HG03139 (cell line): Measurements from ENCODE around the gene CDKN2D.
A peak's percentile ranks its signal among the peaks of the same experiment; 100 is the strongest.

Source experiments
- ATAC-seq: cut with Tn5 transposase; IDR thresholded peaks from one replicate; pipeline ENCODE4 v1.9.1; 2021; ENCODE audit not compliant: unreplicated experiment

The CDKN2D gene

DNA sequence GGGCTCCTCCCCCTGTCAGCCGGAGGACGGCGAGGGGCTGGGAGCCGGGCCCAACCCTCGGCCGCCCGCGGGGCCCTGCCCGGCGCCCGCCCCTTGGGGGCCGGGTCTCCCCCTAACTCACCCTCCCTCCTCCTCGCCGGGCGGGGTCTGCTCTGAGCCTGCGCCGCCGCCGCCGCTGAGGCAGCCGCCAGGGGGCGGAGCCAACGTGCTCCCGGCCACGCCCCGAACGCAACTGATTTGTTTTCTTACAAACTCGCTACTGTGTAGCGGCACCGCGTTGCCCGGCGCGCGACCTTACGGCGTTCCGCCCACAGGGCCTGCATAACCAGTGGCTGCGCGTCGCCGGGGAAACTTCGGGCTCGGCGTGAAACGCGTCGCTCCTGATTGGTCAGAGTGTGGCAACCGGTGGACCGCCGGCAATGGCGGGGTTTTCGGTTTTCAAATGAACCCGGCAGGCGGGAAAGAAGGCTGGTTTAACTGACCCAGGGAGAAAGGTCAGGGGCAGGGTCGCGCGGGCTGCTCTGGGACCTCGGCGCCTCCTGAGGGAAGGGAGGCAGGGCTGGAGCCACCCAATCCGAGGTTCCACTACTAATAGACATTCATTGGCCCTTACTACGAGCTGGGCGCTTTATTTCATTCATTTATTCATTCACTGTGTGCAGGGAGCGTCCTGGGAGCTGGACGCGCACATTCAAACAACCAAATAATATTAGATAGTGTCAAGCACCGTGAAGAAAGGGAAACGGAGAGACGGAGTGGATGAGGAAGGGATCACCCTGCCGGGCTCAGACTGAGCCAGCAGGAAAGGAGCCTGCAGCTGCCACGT, at the start of gene CDKN2D:
Gene CDKN2D (minus strand): TSS at position 154 of the 826 bp plus-strand sequence. CDS start 326 bp downstream, outside the sequence.
- ATAC-seq: peak; percentile 52

DNA sequence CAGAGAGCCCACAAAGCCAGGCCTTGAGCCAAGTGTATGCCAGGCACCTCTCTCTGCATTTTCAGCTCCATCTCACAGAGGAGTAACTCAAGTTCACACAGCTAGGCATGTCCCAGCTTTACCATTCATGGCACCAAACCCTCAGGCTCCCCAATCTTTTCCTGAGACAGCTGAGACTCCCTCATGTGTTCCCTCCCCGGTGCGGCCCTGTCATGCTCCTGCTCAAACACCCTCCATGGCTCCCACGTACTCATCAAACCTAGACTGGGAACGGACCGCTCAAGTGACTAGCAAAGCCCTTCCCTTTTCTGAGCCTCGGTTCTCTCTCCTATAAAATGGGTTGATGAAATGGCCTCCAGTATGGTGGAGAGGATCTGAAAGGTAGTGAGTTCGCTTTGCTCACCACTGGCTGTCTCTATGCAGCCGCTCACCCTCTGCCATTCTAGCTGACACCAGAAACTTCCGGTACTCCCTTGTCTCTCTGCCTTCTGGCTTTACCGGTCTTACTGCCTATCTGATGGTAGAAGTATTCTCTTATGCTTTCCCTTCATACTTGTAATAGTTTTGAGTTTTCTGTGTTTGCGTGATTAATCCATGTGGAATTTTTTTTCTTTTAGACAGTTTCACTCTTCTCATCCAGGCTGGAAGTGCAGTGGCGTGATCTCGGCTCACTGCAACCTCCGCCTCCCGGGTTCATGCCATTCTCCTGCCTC, 48.8 kb upstream of the CDKN2D start:
- no peak for ATAC-seq

DNA sequence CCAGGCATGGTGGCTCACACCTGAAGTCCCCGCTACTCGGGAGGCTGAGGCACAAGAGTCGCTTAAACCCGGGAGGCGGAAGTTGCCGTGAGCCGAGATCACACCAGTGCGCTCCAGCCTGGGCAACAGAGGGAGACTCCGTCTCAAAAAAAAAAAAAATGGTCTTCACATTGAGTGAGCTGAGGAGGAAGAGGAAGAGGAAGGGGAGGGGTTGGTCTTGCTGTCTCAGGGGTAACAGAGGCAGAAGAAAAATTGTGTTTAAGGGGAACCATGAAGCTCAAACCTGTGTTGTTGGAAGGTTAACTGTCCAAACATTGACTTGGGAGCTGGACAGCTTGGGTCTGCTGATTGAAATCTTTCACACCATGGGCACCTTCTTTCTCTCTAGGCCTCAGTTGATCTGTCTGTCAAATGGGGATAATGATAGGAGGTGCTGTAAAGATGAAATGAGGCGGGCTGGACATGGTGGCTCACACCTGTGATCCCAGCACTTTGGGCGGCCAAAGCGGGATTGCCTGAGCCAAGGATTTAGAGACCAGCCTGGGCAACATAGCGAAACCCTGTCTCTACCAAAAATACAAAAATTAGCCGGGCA, 46.7 kb upstream of the CDKN2D start:
- ATAC-seq: no peak

DNA sequence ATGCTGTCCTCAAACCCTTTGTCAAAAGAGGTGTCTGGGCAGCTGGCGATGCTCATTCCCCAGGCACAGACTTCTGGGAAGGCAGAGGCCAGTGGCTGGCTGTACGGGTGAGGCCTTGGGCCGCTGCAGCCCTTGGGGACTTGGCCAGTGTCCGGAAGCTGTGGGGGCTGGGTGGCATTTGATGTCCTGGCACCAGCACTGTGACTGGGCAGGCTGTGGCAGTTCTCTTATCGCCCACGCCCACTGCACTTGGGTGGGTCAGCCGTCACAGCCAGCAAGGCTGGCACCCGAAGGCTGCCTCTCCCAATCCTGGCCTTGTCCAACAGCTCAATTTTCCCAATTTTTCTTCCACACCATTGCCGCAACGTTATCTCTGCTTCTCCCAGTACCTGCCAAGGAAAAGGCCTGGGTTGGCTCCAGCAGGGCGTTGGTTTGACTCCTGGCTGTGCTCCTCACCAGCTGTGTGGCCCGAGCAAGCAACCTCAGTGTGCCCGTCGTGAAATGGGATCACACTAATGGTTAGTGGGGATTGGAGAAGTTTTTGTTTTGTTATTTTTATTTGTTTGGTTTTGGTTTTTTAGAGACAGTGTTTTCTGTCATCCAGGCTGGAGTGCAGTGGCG, 43.8 kb upstream of the CDKN2D start:
- ATAC-seq: no peak

DNA sequence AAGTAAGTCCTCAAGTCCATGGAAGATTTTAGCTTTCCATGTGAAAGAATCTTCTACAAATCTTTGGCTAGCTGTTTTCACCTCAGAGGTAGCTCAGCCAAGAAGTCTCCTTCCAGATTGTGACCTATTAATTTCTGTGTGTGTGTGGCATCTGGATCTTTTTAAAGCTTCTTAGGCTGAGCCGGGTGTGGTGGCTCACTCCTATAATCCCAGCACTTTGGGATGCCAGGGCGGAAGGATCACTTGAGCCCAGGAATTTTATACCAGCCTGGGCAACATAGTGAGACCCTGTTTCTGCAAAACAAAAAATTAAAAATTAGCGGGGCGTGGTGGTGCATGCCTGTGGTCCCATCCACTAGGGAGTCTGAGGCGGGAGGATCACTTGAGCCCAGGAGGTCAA, 43.1 kb upstream of the CDKN2D start:
- ATAC-seq: no peak

DNA sequence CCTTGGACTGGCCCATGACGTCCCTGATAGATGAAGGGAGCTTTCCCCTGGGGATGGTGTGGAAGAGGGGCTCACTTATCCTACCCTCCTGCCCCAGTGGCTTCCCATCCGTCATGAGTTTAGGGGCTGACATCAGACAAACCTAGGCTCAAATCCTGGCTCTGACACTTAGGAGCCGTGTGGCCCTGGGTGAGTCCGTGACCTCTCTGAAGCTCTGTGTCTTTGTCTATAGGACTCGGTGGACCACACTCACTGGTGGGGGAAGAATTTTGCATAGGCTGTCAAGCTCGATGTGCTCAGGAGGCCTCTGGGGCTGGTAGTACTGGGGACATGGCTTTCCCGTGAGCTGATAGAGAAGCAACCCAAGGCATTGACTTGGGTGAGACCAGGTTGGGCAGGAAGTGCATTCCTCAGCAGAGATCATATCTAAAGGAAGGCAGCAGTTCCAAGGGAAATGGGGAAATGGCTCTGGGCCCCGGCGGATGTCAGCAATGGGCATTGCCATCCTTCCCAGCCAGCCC, 35.7 kb upstream of the CDKN2D start:
- no peak for ATAC-seq

DNA sequence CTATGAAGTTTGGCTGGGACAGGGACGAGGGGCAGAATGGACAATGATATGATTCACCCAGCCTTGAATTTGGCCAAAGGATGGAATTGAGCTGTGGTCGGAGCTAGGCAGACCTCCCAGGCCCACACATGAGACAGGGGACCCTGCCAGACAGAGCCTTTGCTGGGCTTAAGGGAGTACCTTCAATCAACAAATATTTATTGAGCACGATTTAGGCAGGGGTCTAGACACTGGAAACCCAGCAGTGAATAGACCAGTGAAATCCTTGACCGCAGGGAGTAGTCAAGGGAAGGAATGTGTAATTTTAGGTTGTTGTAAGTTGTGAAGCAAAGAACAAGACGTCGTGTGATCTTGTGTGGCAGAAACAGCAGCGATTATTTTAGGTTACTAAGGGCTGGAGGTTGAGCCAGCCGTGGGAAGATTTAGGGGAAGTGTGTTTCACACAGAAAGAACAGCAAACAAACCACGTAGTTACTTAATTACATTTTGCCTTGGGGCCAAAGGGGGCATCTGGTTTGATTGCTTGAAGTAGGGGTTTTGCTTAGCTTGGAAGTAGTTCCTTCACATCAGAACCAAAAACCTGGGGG, 35.2 kb upstream of the CDKN2D start:
- ATAC-seq: no peak

DNA sequence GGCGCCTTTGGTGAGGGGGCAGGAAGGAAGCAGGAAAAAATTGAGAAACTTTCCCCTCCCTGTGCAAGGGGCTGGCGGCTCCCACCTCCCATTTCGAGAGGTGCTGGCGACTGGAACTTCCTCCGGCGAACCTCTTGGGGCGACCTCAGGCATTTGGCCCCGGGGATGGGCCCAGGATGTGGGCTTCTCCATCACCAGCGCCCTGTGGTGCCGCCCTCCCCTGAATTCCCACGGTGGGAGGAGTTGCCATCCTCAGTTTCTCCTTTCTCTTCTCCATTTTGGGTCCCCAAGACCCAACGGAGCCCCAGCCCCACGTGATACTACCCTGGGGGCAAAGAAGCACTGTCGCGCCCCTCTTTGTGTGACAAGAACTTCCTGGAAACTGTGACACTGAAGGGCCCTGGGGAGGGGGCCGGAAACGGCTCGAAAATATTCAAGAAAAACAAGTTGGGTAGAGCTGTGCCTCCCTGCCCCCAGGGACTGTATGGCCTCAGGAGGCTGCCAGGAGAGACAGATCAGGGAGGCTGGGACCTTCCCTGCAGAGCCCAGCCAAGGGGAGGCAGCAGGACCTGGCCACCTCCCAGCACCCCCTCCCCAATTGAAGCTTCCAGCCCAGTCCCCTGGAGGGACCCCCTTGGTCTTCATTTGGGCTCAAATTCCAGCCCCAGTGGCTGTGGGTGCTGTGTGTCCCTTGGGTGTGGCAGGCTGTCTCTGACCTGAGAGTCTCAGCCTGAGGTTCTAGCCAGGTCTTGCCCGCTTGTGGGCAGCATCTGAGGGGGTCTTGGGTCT, 34.5 kb upstream of the CDKN2D start:
- peak; percentile 50 for ATAC-seq

DNA sequence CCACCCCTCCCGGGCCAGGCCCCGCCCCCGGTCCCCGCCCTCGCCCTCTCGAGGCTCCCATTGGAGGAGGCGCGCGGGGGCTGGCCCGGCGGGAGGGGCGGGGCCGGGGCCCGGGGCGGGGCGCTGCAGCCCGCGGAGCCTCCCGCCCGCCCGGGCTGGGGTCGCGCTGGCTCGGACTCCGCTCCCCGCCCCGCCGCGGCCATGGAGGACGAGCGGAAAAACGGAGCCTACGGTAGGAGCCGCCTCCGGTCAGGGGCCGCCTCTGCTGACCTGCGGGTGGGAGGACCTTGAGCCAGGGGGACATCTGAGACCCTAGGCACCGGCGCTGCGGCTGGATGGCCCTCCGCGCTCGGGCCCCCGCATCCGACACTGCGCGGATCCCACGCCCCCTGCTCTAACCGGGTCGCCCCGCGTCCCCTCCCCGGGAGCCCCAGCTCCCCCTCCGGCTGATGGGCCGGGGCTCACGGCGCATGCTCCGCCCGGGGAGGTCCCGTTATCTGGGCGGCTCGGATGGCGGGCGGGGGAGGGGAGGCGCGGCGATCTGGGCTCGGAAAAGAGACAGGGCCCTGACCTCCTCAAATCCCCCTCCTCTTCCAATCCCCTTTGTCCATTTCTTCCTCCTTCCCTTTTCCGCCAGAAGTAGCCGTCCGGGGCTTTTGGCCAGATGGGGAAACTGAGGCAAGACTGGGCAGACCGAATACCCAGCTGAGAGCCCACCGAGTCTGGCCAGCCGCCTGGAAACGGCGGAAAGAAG, 33.7 kb upstream of the CDKN2D start:
- ATAC-seq: peak; percentile 48

DNA sequence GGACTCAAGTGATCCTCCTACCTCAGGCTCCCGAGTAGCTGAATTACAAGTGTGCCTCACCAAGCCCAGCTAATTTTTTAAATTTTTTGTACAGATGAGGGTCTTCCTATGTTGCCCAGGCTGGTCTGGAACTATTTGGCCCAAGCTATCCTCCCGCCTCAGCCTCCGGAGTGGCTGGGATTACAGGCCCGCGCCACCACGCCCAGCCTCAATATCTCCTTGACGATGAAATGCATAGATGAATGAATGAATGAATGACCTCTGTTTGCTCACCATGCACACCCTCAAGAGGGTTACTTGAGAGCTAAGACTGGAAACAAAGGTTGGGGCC, 33.2 kb upstream of the CDKN2D start:
- ATAC-seq: no peak

DNA sequence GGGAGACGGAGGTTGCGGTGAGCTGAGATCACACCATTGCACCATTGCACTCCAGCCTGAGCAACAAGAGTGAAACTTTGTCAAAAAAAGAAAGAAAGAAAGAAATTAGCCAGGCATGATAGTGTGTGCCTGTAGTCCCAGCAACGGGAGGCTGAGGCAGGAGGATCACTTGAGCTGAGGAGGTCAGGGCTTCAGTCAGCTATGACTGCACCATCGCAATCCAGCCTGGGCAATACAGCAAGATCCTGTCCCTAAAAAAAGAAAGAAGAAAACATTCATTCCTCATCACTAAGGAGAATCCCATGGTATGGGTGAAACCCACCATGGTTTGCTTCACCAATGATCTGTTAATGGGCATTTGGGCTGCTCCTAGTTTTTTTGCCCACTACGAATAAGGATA, 31.4 kb upstream of the CDKN2D start:
- ATAC-seq: no peak

DNA sequence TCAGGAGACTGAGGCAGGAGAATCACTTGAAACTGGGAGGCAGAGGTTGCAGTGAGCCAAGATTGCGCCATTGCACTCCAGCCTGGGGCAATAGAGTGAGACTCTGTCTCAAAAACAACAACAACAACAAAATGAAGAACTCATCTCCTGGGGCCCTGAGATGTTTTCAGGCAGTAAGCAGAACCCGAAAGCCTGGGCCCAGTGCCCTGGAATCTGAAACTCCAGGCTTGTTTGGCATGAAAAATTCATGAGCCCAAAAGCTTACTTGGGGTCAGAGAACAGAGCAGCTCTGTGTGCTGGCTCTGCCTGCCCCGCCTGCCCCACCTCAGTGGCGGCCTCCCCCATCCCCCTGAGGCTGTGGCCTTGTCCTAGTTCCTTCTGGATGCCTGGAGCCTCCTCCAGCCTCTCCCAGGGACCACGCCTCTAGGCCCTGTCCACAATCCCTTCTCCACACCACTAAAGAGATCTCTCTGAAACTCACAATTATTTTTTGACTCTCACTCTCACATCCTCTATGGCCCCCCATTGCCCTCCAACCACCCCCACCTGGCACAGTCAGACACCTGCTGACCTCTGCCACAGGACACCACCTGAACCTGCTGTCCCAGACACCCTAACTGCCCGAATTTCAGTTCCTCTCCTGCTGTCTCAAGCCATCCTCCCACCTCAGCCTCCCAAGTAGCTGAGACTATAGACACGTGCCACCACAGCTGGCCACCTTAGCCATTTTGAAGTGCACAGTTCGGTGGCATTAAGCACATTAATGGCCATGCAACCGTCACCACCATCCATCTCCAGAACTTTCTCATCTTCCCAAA, 25.2 kb upstream of the CDKN2D start:
- ATAC-seq: no peak

DNA sequence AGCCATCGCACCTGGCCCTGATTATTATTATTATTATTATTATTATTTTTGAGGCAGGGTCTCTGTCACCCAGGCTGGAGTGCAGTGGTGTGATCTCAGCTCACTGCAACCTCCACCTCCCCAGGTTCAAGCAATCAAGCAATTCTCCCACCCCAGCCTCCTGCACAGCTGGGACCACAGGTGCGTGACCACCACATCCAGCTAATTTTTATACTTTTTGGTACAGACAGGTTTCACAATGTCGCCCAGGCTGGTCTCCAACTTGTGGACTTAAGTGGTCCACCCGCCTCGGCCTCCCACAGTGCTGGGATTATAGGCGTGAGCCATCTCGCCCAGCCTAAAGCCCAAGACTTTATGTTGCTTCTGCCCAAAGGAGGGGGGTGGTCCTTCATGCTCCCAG, 24.4 kb upstream of the CDKN2D start:
- no peak for ATAC-seq

DNA sequence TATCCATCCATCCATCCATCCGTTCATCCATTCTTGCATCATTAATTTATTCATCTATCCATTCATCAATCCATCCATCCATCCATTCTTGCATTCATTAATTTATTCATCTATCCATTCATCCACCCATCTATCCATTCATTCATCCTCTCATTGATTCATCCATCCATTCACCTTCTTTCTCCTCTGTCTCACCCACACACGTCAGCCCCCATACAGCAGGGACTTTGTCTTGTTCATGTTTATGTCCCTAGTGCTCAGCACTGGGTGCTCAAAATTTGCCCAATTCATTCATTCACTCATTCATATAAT, 19.0 kb upstream of the CDKN2D start:
- ATAC-seq: no peak

DNA sequence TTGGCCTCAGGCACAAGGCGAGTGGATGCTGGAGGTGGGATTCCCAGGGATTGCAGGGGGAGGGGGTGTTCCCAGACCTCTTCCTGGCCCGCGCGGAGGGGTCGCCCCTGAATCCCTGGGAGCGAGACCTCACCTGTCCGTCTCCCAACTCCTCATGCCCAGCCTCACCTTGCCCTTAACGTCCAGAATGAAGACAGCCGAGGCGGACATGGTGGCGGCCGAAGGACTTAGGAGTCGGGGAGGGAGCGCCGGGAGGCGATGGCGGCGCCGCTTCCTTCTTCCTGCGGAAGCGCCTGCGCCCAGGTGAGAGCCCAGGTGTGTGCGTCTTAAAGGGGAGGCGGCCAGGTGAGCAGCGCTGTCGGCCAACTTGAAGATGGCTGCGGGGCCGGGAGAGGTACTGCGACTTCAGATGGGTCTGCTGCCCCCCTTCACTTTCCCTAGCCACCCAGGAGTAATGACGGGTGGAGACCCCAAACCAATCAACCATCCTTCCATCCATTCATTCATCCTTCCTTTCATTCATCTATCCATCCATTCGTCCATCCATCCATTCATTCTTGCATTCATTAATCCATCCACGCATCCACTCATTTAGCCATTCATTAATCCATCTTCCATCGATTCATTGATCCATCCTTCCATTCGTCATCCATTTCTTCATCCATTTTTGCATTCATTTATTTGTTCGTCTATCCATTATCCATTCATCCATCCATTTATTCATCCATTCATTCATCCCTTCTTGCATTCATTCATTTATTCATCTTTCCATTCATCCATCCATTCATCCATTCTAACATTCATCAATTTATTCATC, 18.5 kb upstream of the CDKN2D start, which contains the start of gene AP1M2:
Gene AP1M2 (minus strand): TSS at position 291 of the 817 bp plus-strand sequence. CDS start 81 bp downstream, at position 210.
- ATAC-seq: no peak

DNA sequence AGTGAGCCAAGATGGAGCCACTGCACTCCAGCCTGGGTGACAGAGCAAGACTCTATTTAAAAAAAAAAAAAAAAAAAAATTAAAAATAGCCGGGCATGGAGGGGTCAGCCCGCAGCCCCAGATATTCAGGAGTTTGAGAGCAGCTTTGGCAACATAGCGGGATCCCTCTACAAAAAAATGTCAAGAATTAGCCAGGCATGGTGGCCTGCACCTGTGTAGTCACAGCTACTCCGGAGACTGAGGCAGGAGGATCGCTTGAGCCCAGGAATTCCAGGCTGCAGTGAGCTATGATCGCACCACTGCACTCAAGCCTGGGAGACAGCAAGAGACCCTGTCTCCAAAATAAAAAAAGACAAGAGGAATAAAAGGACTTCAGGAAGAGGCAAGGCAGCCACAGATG, 17.6 kb upstream of the CDKN2D start:
- ATAC-seq: no peak

DNA sequence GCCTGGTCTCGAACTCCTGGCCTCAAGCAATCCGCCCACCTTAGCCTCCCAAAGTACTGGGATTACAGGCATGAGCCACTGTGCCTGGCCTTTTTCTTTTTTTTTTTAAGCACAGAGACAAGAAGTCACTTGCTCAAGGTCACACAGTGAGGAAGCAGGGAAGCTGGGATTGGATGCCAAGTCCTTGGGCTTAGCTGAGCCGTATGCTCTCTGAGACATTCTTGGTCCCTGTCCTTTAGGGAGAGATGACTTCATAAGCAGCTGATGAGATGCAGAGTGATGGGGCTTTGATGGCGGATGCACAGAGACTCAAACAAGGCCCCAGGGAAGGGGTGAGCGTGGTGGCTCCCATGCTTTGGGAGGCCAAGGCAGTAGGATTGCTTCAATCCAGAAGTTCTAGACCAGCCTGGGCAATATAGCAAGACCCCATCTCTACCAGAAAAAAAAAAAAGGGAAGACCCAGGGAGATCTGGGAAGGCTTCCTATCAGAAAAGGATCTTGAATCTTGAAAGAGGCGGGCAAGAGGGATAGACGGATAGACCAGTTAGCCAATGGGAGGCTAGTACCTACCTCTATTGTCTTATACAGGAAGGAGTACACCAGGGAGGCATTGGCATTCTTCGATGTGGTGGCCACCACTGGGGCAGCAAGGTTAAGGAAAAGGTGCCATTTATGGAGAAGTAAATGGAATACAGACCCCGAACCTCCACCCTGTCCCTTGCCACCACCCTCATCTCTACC, 14.4 kb upstream of the CDKN2D start:
- no peak for ATAC-seq
